HEK293 (cell line): ENCODE measurements around the gene MMP21.
A peak's percentile ranks its signal among the peaks of the same experiment; 100 is the strongest.

ENCODE experiments used
- EGR2 ChIP-seq: fragments of 450-650 bp; formaldehyde crosslinking; IDR thresholded peaks from 2 replicates; pipeline ENCODE4 v1.5.1; 2016; ENCODE audit warnings: low read depth, missing biosample characterization, missing genetic modification characterization
- SETDB1 ChIP-seq: IDR thresholded peaks from one replicate; pipeline ENCODE4 v1.6.1; 2017; ENCODE audit warnings: mild to moderate bottlenecking, low read length, moderate library complexity, mixed read lengths; ENCODE audit not compliant: insufficient read length
- WT1 ChIP-seq: fragments of 450-650 bp; formaldehyde crosslinking; IDR thresholded peaks from 2 replicates; pipeline ENCODE4 v1.5.1; 2016; ENCODE audit warnings: missing biosample characterization, missing genetic modification characterization
- YY2 ChIP-seq: fragments of 450-650 bp; formaldehyde crosslinking; IDR thresholded peaks from 2 replicates; pipeline ENCODE4 v1.5.1; 2016; ENCODE audit warnings: missing biosample characterization, missing genetic modification characterization
- ZBTB17 ChIP-seq: fragments of 450-650 bp; formaldehyde crosslinking; IDR thresholded peaks from 2 replicates; pipeline ENCODE4 v1.5.1; 2016; ENCODE audit warnings: missing biosample characterization, missing genetic modification characterization
- ZBTB7A ChIP-seq: fragments of 450-650 bp; formaldehyde crosslinking; IDR thresholded peaks from 2 replicates; pipeline ENCODE4 v1.5.1; 2016; ENCODE audit warnings: low read depth, missing biosample characterization, missing genetic modification characterization
- ZBTB8A ChIP-seq: fragments of 450-650 bp; formaldehyde crosslinking; IDR thresholded peaks from 2 replicates; pipeline ENCODE4 v1.5.1; 2016; ENCODE audit warnings: missing biosample characterization, missing genetic modification characterization
- ZNF146 ChIP-seq: fragments of 450-650 bp; formaldehyde crosslinking; IDR thresholded peaks from 2 replicates; pipeline ENCODE4 v1.5.1; 2016; ENCODE audit warnings: missing biosample characterization, missing genetic modification characterization
- ZNF155 ChIP-seq: fragments of 450-650 bp; formaldehyde crosslinking; IDR thresholded peaks from 2 replicates; pipeline ENCODE4 v1.5.1; 2016; ENCODE audit warnings: missing biosample characterization, missing genetic modification characterization
- ZNF174 ChIP-seq: fragments of 450-650 bp; formaldehyde crosslinking; IDR thresholded peaks from 2 replicates; pipeline ENCODE4 v1.5.0; 2017; ENCODE audit warnings: missing biosample characterization, mild to moderate bottlenecking, missing genetic modification characterization
- ZNF19 ChIP-seq: fragments of 450-650 bp; formaldehyde crosslinking; IDR thresholded peaks from 2 replicates; pipeline ENCODE4; 2016; ENCODE audit warnings: missing biosample characterization, missing genetic modification characterization, low read depth
- ZNF211 ChIP-seq: fragments of 450-650 bp; formaldehyde crosslinking; IDR thresholded peaks from 2 replicates; pipeline ENCODE4 v1.5.1; 2016; ENCODE audit warnings: low read depth, missing biosample characterization, missing genetic modification characterization
- ZNF248 ChIP-seq: fragments of 450-650 bp; formaldehyde crosslinking; IDR thresholded peaks from 2 replicates; pipeline ENCODE4 v1.5.1; 2017; ENCODE audit warnings: missing biosample characterization, missing genetic modification characterization
- ZNF391 ChIP-seq: fragments of 450-650 bp; formaldehyde crosslinking; IDR thresholded peaks from 2 replicates; pipeline ENCODE4 v1.5.1; 2016; ENCODE audit warnings: low read depth, missing biosample characterization, missing genetic modification characterization, borderline replicate concordance
- ZNF623 ChIP-seq: fragments of 450-650 bp; formaldehyde crosslinking; IDR thresholded peaks from 2 replicates; pipeline ENCODE4 v1.5.1; 2016; ENCODE audit warnings: missing biosample characterization, missing genetic modification characterization
- ZNF626 ChIP-seq: fragments of 450-650 bp; sonication (Bioruptor Pico); formaldehyde crosslinking; IDR thresholded peaks from 2 replicates; pipeline ENCODE4 v1.5.1; 2018; ENCODE audit warnings: missing biosample characterization, missing genetic modification characterization, inconsistent platforms
- ZNF670 ChIP-seq: fragments of 450-650 bp; formaldehyde crosslinking; IDR thresholded peaks from 2 replicates; pipeline ENCODE4 v1.5.1; 2016; ENCODE audit warnings: missing biosample characterization, missing genetic modification characterization, low read depth
- ZNF785 ChIP-seq: fragments of 450-650 bp; formaldehyde crosslinking; IDR thresholded peaks from 2 replicates; pipeline ENCODE4 v1.5.1; 2016; ENCODE audit warnings: missing biosample characterization, missing genetic modification characterization
- ZNF791 ChIP-seq: fragments of 450-650 bp; formaldehyde crosslinking; IDR thresholded peaks from 2 replicates; pipeline ENCODE4 v1.5.1; 2016; ENCODE audit warnings: missing biosample characterization, missing genetic modification characterization
- ZNF830 ChIP-seq: fragments of 450-650 bp; IDR thresholded peaks from 2 replicates; pipeline ENCODE4 v1.5.0; 2018; ENCODE audit warnings: missing biosample characterization, missing genetic modification characterization, low read depth, mild to moderate bottlenecking, moderate library complexity
- ZXDB ChIP-seq: fragments of 450-650 bp; formaldehyde crosslinking; IDR thresholded peaks from 2 replicates; pipeline ENCODE4 v1.5.1; 2016; ENCODE audit warnings: missing biosample characterization, missing genetic modification characterization
- TF ChIP-seq, protein P1 (sequence below): fragments of 450-650 bp; formaldehyde crosslinking; IDR thresholded peaks from 2 replicates; pipeline ENCODE4 v1.5.1; 2016; ENCODE audit warnings: missing biosample characterization, missing genetic modification characterization
- TF ChIP-seq, protein P2 (sequence below): fragments of 450-650 bp; formaldehyde crosslinking; IDR thresholded peaks from 2 replicates; pipeline ENCODE4 v1.5.1; 2016; ENCODE audit warnings: missing biosample characterization, missing genetic modification characterization
- TF ChIP-seq, protein P3 (sequence below): fragments of 450-650 bp; formaldehyde crosslinking; IDR thresholded peaks from 2 replicates; pipeline ENCODE4 v1.5.1; 2016; ENCODE audit warnings: missing biosample characterization, missing genetic modification characterization
- TF ChIP-seq, protein P4 (sequence below): fragments of 450-650 bp; formaldehyde crosslinking; IDR thresholded peaks from 2 replicates; pipeline ENCODE4 v1.5.1; 2016; ENCODE audit warnings: missing biosample characterization, missing genetic modification characterization, borderline replicate concordance
- TF ChIP-seq, protein P5 (sequence below): fragments of 450-650 bp; formaldehyde crosslinking; IDR thresholded peaks from 2 replicates; pipeline ENCODE4 v1.5.1; 2017; ENCODE audit warnings: missing biosample characterization, mild to moderate bottlenecking, missing genetic modification characterization, moderate library complexity

The MMP21 gene

DNA sequence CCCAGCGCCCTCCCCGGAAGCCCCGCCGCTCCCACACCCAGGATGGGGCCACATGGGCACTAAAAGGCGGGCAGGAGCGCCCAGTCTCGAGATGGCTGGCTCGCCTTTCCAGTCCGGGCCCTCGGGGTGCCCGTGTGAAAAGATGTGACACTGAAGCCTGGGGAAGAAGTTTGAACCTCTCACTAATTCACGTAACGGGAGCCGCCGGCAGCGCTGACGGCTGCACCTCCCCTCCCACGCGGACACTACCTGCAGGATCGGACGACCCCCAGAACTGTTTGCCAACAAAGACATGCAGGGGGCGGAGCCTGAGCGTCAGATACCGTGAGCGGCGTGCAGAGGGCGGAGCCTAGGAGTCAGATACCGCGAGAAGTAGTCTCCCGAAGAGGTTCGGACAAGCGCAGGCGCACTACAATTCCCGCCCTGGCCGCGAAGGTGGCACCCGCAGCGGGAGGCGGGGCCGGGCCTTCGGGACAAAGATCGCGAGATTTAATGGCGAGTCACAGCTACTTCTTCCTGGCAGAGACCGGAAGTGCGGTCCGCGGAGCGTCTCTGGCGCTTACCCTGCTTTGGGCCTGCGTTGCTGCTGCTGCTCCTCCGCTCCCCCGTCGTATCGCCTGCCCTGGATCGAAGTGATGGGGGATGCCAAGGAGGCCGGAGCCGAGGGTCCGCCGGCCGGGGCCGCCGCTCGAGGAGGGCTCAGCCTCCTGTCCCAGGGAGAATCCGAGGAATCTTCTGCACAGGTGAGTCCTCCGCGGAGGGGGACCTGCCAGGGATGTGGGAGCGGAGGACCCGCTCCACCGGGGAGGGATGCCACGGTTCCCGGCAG is 56.2 kb downstream of the MMP21 start, which contains the start of gene EDRF1 (continued):
- TF ChIP-seq ZNF174 (tag by site-specific recombination) (no peak), ZNF155 (tag by site-specific recombination) (no peak), ZNF211 (no peak), EGR2 (tag by site-specific recombination) (peak; percentile 53; the same call in 1 of the 2 replicates), ZNF19 (tag by site-specific recombination) (no peak), ZNF626 (tag by site-specific recombination) (no peak), SETDB1 (peak; percentile 73), ZNF785 (tag by site-specific recombination) (no peak), ZNF146 (no peak), ZNF391 (tag by site-specific recombination) (peak; percentile 65; the same call in 1 of the 2 replicates), ZNF791 (tag by site-specific recombination) (no peak), ZNF830 (no peak), ZBTB8A (tag by site-specific recombination) (peak; percentile 98), YY2 (no peak), ZNF623 (tag by site-specific recombination) (no peak), ZXDB (peak; percentile 74; the same call in 1 of the 2 replicates), WT1 (0 out of 2 replicates have a peak, but pooled peaks have one; percentile 24), ZNF248 (tag by site-specific recombination) (no peak), ZBTB7A (no peak; the same call in 1 of the 2 replicates), ZBTB17 (tag by site-specific recombination) (peak; percentile 64), ZNF670 (tag by site-specific recombination) (no peak)
- TF ChIP-seq, protein P1, sequence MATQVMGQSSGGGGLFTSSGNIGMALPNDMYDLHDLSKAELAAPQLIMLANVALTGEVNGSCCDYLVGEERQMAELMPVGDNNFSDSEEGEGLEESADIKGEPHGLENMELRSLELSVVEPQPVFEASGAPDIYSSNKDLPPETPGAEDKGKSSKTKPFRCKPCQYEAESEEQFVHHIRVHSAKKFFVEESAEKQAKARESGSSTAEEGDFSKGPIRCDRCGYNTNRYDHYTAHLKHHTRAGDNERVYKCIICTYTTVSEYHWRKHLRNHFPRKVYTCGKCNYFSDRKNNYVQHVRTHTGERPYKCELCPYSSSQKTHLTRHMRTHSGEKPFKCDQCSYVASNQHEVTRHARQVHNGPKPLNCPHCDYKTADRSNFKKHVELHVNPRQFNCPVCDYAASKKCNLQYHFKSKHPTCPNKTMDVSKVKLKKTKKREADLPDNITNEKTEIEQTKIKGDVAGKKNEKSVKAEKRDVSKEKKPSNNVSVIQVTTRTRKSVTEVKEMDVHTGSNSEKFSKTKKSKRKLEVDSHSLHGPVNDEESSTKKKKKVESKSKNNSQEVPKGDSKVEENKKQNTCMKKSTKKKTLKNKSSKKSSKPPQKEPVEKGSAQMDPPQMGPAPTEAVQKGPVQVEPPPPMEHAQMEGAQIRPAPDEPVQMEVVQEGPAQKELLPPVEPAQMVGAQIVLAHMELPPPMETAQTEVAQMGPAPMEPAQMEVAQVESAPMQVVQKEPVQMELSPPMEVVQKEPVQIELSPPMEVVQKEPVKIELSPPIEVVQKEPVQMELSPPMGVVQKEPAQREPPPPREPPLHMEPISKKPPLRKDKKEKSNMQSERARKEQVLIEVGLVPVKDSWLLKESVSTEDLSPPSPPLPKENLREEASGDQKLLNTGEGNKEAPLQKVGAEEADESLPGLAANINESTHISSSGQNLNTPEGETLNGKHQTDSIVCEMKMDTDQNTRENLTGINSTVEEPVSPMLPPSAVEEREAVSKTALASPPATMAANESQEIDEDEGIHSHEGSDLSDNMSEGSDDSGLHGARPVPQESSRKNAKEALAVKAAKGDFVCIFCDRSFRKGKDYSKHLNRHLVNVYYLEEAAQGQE (tag by site-specific recombination) = no peak
- TF ChIP-seq, protein P2, sequence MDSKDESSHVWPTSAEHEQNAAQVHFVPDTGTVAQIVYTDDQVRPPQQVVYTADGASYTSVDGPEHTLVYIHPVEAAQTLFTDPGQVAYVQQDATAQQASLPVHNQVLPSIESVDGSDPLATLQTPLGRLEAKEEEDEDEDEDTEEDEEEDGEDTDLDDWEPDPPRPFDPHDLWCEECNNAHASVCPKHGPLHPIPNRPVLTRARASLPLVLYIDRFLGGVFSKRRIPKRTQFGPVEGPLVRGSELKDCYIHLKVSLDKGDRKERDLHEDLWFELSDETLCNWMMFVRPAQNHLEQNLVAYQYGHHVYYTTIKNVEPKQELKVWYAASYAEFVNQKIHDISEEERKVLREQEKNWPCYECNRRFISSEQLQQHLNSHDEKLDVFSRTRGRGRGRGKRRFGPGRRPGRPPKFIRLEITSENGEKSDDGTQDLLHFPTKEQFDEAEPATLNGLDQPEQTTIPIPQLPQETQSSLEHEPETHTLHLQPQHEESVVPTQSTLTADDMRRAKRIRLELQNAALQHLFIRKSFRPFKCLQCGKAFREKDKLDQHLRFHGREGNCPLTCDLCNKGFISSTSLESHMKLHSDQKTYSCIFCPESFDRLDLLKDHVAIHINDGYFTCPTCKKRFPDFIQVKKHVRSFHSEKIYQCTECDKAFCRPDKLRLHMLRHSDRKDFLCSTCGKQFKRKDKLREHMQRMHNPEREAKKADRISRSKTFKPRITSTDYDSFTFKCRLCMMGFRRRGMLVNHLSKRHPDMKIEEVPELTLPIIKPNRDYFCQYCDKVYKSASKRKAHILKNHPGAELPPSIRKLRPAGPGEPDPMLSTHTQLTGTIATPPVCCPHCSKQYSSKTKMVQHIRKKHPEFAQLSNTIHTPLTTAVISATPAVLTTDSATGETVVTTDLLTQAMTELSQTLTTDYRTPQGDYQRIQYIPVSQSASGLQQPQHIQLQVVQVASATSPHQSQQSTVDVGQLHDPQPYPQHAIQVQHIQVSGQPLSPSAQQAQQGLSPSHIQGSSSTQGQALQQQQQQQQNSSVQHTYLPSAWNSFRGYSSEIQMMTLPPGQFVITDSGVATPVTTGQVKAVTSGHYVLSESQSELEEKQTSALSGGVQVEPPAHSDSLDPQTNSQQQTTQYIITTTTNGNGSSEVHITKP (tag by site-specific recombination) = peak; percentile 58; the same call in 1 of the 2 replicates
- TF ChIP-seq, protein P3, sequence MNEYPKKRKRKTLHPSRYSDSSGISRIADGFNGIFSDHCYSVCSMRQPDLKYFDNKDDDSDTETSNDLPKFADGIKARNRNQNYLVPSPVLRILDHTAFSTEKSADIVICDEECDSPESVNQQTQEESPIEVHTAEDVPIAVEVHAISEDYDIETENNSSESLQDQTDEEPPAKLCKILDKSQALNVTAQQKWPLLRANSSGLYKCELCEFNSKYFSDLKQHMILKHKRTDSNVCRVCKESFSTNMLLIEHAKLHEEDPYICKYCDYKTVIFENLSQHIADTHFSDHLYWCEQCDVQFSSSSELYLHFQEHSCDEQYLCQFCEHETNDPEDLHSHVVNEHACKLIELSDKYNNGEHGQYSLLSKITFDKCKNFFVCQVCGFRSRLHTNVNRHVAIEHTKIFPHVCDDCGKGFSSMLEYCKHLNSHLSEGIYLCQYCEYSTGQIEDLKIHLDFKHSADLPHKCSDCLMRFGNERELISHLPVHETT (tag by site-specific recombination) = no peak
- TF ChIP-seq, protein P4, sequence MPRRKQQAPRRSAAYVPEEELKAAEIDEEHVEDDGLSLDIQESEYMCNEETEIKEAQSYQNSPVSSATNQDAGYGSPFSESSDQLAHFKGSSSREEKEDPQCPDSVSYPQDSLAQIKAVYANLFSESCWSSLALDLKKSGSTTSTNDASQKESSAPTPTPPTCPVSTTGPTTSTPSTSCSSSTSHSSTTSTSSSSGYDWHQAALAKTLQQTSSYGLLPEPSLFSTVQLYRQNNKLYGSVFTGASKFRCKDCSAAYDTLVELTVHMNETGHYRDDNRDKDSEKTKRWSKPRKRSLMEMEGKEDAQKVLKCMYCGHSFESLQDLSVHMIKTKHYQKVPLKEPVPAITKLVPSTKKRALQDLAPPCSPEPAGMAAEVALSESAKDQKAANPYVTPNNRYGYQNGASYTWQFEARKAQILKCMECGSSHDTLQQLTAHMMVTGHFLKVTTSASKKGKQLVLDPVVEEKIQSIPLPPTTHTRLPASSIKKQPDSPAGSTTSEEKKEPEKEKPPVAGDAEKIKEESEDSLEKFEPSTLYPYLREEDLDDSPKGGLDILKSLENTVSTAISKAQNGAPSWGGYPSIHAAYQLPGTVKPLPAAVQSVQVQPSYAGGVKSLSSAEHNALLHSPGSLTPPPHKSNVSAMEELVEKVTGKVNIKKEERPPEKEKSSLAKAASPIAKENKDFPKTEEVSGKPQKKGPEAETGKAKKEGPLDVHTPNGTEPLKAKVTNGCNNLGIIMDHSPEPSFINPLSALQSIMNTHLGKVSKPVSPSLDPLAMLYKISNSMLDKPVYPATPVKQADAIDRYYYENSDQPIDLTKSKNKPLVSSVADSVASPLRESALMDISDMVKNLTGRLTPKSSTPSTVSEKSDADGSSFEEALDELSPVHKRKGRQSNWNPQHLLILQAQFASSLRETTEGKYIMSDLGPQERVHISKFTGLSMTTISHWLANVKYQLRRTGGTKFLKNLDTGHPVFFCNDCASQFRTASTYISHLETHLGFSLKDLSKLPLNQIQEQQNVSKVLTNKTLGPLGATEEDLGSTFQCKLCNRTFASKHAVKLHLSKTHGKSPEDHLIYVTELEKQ (tag by site-specific recombination) = no peak
- TF ChIP-seq, protein P5, sequence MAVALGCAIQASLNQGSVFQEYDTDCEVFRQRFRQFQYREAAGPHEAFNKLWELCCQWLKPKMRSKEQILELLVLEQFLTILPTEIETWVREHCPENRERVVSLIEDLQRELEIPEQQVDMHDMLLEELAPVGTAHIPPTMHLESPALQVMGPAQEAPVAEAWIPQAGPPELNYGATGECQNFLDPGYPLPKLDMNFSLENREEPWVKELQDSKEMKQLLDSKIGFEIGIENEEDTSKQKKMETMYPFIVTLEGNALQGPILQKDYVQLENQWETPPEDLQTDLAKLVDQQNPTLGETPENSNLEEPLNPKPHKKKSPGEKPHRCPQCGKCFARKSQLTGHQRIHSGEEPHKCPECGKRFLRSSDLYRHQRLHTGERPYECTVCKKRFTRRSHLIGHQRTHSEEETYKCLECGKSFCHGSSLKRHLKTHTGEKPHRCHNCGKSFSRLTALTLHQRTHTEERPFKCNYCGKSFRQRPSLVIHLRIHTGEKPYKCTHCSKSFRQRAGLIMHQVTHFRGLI (tag by site-specific recombination) = no peak
